HepG2 (cell line): ENCODE measurements around the gene P2RY8. TPM values are rescaled to one million over a fixed set of nuclear protein-coding genes. Genes with fewer than 3 reads are reported as not detected.
"Not testable (repeated sequence)": the region's sequence is repeated elsewhere in the genome, so short reads cannot be mapped to it uniquely, and the experiment has no call there.

Source experiments
- ATAC-seq: fragments of 200-7000 bp; cut with Tn5 transposase; 3 replicates; pipeline ENCODE4 v1.9.1; 2020; ENCODE audit warnings: mild to moderate bottlenecking, moderate library complexity
- BruUV-seq: library from RNA; stranded (reverse); fragments of 400-500 nt; replicated peaks from 2 replicates; lab custom pipeline; 2021; lab: Mats Ljungman, UMichigan
- CTCF ChIA-PET: fragments of 300-600 bp; formaldehyde crosslinking; extraction: SDS; loops from one replicate; lab custom pipeline; 2021; ENCODE audit warnings: low total read pairs, inconsistent platforms, low intra/inter-chr PET ratio; lab: Yijun Ruan, JAX
- POLR2A ChIA-PET: fragments of 350-600 bp; sonication (Branson Sonifier 250); formaldehyde crosslinking; loops from one replicate; lab custom pipeline; 2020; ENCODE audit warnings: antibody characterized with exemption, inconsistent platforms; lab: Yijun Ruan, JAX
- DNase-seq: peaks from one replicate; pipeline ENCODE4 v3.0.0-alpha.2; 2015; ENCODE audit warnings: low spot score
- FAIRE-seq: peaks from 3 replicates; lab custom pipeline; 2011; peaks lifted over from hg19 to GRCh38; lab: Jason Lieb, UNC
- H2AFZ ChIP-seq: one replicate; pipeline ENCODE4 v1.6.1; 2011; ENCODE audit warnings: low read length, inconsistent platforms
- H3K27ac ChIP-seq: fragments of 300-600 bp; 3 replicates; pipeline ENCODE4 v1.8.0; 2011; ENCODE audit warnings: mixed run types, mild to moderate bottlenecking, mixed read lengths, low read length, inconsistent platforms; ENCODE audit not compliant: insufficient read depth; ENCODE audit errors: extremely low read length
- H3K27me3 ChIP-seq, 2 experiments: fragments of 200-600 bp in 1 of 2; 2 replicates in 1 of 2; 3 replicates in 1 of 2; pipeline versions ENCODE4 v1.6.0 to v1.8.0; 2011; ENCODE audit warnings: low read length in 2 of 2, mild to moderate bottlenecking in 2 of 2, moderate library complexity in 2 of 2, inconsistent platforms in 1 of 2; ENCODE audit not compliant: insufficient read depth in 2 of 2, control insufficient read depth in 1 of 2
- H3K36me3 ChIP-seq, 2 experiments: fragments of 200-600 bp in 1 of 2; replicated peaks in 1 of 2; 2 replicates in 1 of 2; 3 replicates in 1 of 2; pipeline versions ENCODE4 v1.5.1 to v1.8.0; 2011; ENCODE audit warnings: low read length in 2 of 2, inconsistent platforms in 1 of 2; ENCODE audit not compliant: insufficient read depth in 2 of 2, control insufficient read depth in 1 of 2
- H3K4me1 ChIP-seq: 2 replicates; pipeline ENCODE4 v1.5.1; 2012; ENCODE audit warnings: low read length, inconsistent platforms; ENCODE audit not compliant: insufficient read depth
- H3K4me2 ChIP-seq: 2 replicates; pipeline ENCODE4 v1.6.0; 2011; ENCODE audit warnings: low read depth, low read length, inconsistent platforms
- H3K4me3 ChIP-seq, 3 experiments: fragments of 200-600 bp in 1 of 3; sonication (generic), shearing (Covaris generic) in 1 of 3; replicated peaks in 1 of 3; 2 replicates each; pipeline ENCODE4 v1.5.1; 2011 to 2016; ENCODE audit warnings: low read length in 3 of 3, inconsistent platforms in 2 of 3, low read depth in 2 of 3, mild to moderate bottlenecking in 2 of 3, control low read depth in 1 of 3, mixed read lengths in 1 of 3; ENCODE audit not compliant: insufficient read depth in 1 of 3
- H3K79me2 ChIP-seq: one replicate; pipeline ENCODE4 v1.6.1; 2011; ENCODE audit warnings: low read length, inconsistent platforms; ENCODE audit not compliant: insufficient read depth
- H3K9ac ChIP-seq: 2 replicates; pipeline ENCODE4 v1.6.0; 2011; ENCODE audit warnings: mild to moderate bottlenecking, low read depth, low read length, inconsistent platforms; ENCODE audit not compliant: insufficient read depth
- H3K9me3 ChIP-seq: 2 replicates; pipeline ENCODE4 v1.5.1; 2012; ENCODE audit warnings: mild to moderate bottlenecking, low read length
- H4K20me1 ChIP-seq: 2 replicates; pipeline ENCODE4 v1.6.0; 2011; ENCODE audit warnings: inconsistent platforms, mild to moderate bottlenecking, low read length, moderate library complexity; ENCODE audit not compliant: insufficient read depth
- AGO2 ChIP-seq: fragments of 200-400 bp; formaldehyde crosslinking; optimal IDR thresholded peaks from 2 replicates; pipeline ENCODE3; 2017; ENCODE audit warnings: mild to moderate bottlenecking, low read depth, low read length, moderate library complexity
- BRD4 ChIP-seq: sonication (generic); formaldehyde crosslinking; IDR thresholded peaks from 2 replicates; pipeline ENCODE4 v1.4.0; 2020; ENCODE audit warnings: missing genetic modification reagents
- HMG20B ChIP-seq: conservative IDR thresholded peaks from 2 replicates; pipeline ENCODE4 v1.6.1; 2016; ENCODE audit warnings: missing genetic modification reagents, missing compliant biosample characterization
- ISL2 ChIP-seq: sonication (generic); formaldehyde crosslinking; IDR thresholded peaks from 2 replicates; pipeline ENCODE4 v1.5.0; 2020; ENCODE audit warnings: missing genetic modification reagents
- SMAD3 ChIP-seq: sonication (generic); formaldehyde crosslinking; IDR thresholded peaks from 2 replicates; pipeline ENCODE4 v1.4.0; 2020; ENCODE audit warnings: missing genetic modification reagents
- ZBTB39 ChIP-seq: sonication (generic); formaldehyde crosslinking; IDR thresholded peaks from 2 replicates; pipeline ENCODE4 v1.5.0; 2020; ENCODE audit warnings: missing genetic modification reagents
- ZNF121 ChIP-seq: sonication (generic); formaldehyde crosslinking; IDR thresholded peaks from 2 replicates; pipeline ENCODE4 v1.5.0; 2020; ENCODE audit warnings: mild to moderate bottlenecking, missing genetic modification reagents
- WGBS: methylation state at CpG from one replicate; pipeline ENCODE4 v1.1.6; 2017; ENCODE audit warnings: low lambda C conversion rate; 5-methylcytosine and 5-hydroxymethylcytosine counted together
- in situ Hi-C: cut with HindIII; loops from 2 replicates; pipeline ENCODE4 v1.10.0; 2017; ENCODE audit warnings: low pct_unique_long_range_greater_than_20kb; ENCODE audit not compliant: extremely low pct_ligation_motif_present
- intact Hi-C: fragments of 100-400 bp; cut with micrococcal nuclease; formaldehyde crosslinking; loops from one replicate; pipeline ENCODE4 v1.10.0; 2022; ENCODE audit not compliant: unreplicated experiment
- polyA plus RNA-seq, 8 experiments: library from polyadenylated mRNA; depleted of rRNA in 3 of 8; stranded (reverse) in 7 of 8; unstranded in 1 of 8; fragments of >200 nt; fragmentation: Illumina TruSeq in 4 of 8; extraction: Trizol in 4 of 8; gene quantifications; 2 replicates each; pipeline versions ENCODE4 v1.2.1 to v1.2.3, GENCODE V29; 2011 to 2016; ENCODE audit warnings: low read depth in 4 of 8, missing spikeins in 1 of 8, mixed read lengths in 1 of 8; ENCODE audit not compliant: insufficient read depth in 1 of 8
- total RNA-seq, 5 experiments: library from RNA; depleted of rRNA; stranded (reverse); fragments of >200 nt; fragmentation: Illumina TruSeq; extraction: Trizol; gene quantifications; 2 replicates each; pipeline ENCODE4 v1.2.3, GENCODE V29; 2016; ENCODE audit warnings: low read depth in 1 of 5

The P2RY8 gene
- total and polyA plus RNA-seq, 2 of the 13 experiments (the other 11 are each of a cell fraction or from before 2014, with no cell fraction given) = 1.0 to 1.3 TPM

- in situ Hi-C loops = no loop called here
- CTCF ChIA-PET = no interaction called here
These were observed 106.5 kb downstream of the P2RY8 start for GRCh38 chrX:1430451-1430850.

GRCh38 chrX:1427756-1428155 is 109.2 kb downstream of the P2RY8 start:
- H3K79me2 ChIP-seq = no peaks in the 10 kb centered on the region
- ChIA-PET CTCF (no interaction called here), POLR2A (no interaction called here)
- H4K20me1 ChIP-seq = no peaks in the 10 kb centered on the region
- peaks cover 8% of the 10 kb centered on the region; the same call in 1 of the 2 replicates for H3K9me3 ChIP-seq
- H2AFZ ChIP-seq = no peak overlapping the region
- 0 out of 5 replicates have a peak, but pooled peaks cover 0 to 4% of the 10 kb centered on the region in 2 experiments for H3K36me3 ChIP-seq
- ATAC-seq (no peak), FAIRE-seq (no peak), DNase-seq (no peak)
- H3K4me2 ChIP-seq = no peak overlapping the region
- H3K4me1 ChIP-seq = no peaks in the 10 kb centered on the region
- no peak overlapping the region for H3K27ac ChIP-seq
- BruUV-seq = no TSS peak
- H3K4me3 ChIP-seq = no peak overlapping the region
- intact Hi-C loops = no loop called here
- H3K27me3 ChIP-seq = no peaks in the 10 kb centered on the region
- WGBS = 96% methylated on average over 29 of the region's 32 CpGs
- peak; percentile 71 for TF ChIP-seq AGO2
- no peak for TF ChIP-seq SMAD3
- no peak for TF ChIP-seq ZBTB39 (CRISPR knock-in tag)
- in situ Hi-C loops = no loop called here
- H3K9ac ChIP-seq = no peak overlapping the region

More at GRCh38 chrX:1430451-1430850, 106.5 kb downstream of the P2RY8 start:
- intact Hi-C loops = no loop called here
- Histone ChIP-seq H3K4me2 (no peak overlapping the region), H3K27ac (no peak overlapping the region), H4K20me1 (no peaks in the 10 kb centered on the region), H2AFZ (no peak overlapping the region), H3K9me3 (no peaks in the 10 kb centered on the region), H3K4me3 (no peak overlapping the region), H3K27me3 (no peaks in the 10 kb centered on the region), H3K4me1 (no peaks in the 10 kb centered on the region), H3K9ac (no peak overlapping the region), H3K36me3 (peaks cover 0 to 3% of the 10 kb centered on the region in 2 experiments; a peak in 2 of 5 replicates), H3K79me2 (no peaks in the 10 kb centered on the region)
- no peak for ATAC-seq
- peak; percentile 37; the same call in 1 of the 2 replicates for TF ChIP-seq ZNF121 (CRISPR knock-in tag)
- TF ChIP-seq BRD4 (CRISPR knock-in tag) = no peak
- TF ChIP-seq HMG20B = no peak
- no peak for TF ChIP-seq ISL2 (CRISPR knock-in tag)
- no peak for FAIRE-seq
- POLR2A ChIA-PET = no interaction called here
- no TSS peak for BruUV-seq
- no peak for DNase-seq
- 98% methylated on average over 10 of the region's 10 CpGs for WGBS

GRCh38 chrX:1426321-1426720 is 110.7 kb downstream of the P2RY8 start:
- 95% methylated on average over 15 of the region's 16 CpGs for WGBS
- CTCF ChIA-PET, H3K9ac ChIP-seq, H4K20me1 ChIP-seq, H3K79me2 ChIP-seq, H3K36me3 ChIP-seq, H3K4me3 ChIP-seq, H3K4me1 ChIP-seq, BruUV-seq, in situ Hi-C loops, ATAC-seq, intact Hi-C loops, H2AFZ ChIP-seq, H3K27ac ChIP-seq, H3K4me2 ChIP-seq, FAIRE-seq, DNase-seq, H3K27me3 ChIP-seq, POLR2A ChIA-PET: not testable (repeated sequence)
- H3K9me3 ChIP-seq = peaks cover 16% of the 10 kb centered on the region; the same call in 1 of the 2 replicates
